PC-9 (cell line): ENCODE results near the gene XAB2. TPM values are rescaled to one million over a fixed set of nuclear protein-coding genes. Genes with fewer than 3 reads are reported as not detected.

Experiments
- BruUV-seq: library from RNA; stranded (reverse); fragments of 400-500 nt; replicated peaks from 2 replicates; lab custom pipeline; 2021; lab: Mats Ljungman, UMichigan
- CTCF ChIA-PET: fragments of 300-600 bp; sonication (Branson Sonifier 250); formaldehyde crosslinking; loops from one replicate; lab custom pipeline; 2022; ENCODE audit warnings: antibody characterized with exemption; lab: Charles Lee
- POLR2A ChIA-PET: fragments of 300-600 bp; sonication (Branson Sonifier 250); formaldehyde crosslinking; loops from one replicate; lab custom pipeline; 2022; ENCODE audit warnings: antibody characterized with exemption; ENCODE audit not compliant: unreplicated experiment; lab: Charles Lee
- DNase-seq, 2 experiments: peaks; one replicate each; pipeline versions ENCODE4 v3.0.0 to v3.0.0-alpha.2; 2015 to 2022; ENCODE audit warnings: mixed read lengths in 1 of 2
- H2AFZ ChIP-seq: fragments of 200-600 bp; sonication (generic); 2 replicates; pipeline ENCODE4 v1.8.1; 2017; ENCODE audit warnings: antibody characterized with exemption
- H3F3A ChIP-seq: fragments of 200-600 bp; sonication (generic); 2 replicates; pipeline ENCODE4 v1.8.1; 2017; ENCODE audit warnings: antibody characterized with exemption, mild to moderate bottlenecking, low read depth; ENCODE audit not compliant: insufficient read depth
- H3K27ac ChIP-seq: fragments of 200-600 bp; sonication (generic); 2 replicates; pipeline ENCODE4 v1.6.1; 2016; ENCODE audit warnings: mixed run types
- H3K27me3 ChIP-seq: fragments of 200-600 bp; sonication (generic); 2 replicates; pipeline ENCODE4 v1.6.1; 2016; ENCODE audit warnings: low read depth, mixed run types; ENCODE audit not compliant: insufficient read depth
- H3K36me3 ChIP-seq: fragments of 200-600 bp; sonication (generic); 2 replicates; pipeline ENCODE4 v1.6.1; 2016; ENCODE audit warnings: low read depth, mixed run types
- H3K4me1 ChIP-seq: fragments of 200-600 bp; sonication (generic); replicated peaks from 2 replicates; pipeline ENCODE4 v1.6.1; 2016; ENCODE audit warnings: mixed run types; ENCODE audit not compliant: insufficient read depth
- H3K4me2 ChIP-seq: fragments of 200-600 bp; sonication (generic); 2 replicates; pipeline ENCODE4 v1.6.1; 2017; ENCODE audit warnings: mixed run types
- H3K4me3 ChIP-seq: fragments of 200-600 bp; sonication (generic); 2 replicates; pipeline ENCODE4 v1.6.1; 2016; ENCODE audit warnings: mixed run types
- H3K79me2 ChIP-seq: fragments of 200-600 bp; sonication (generic); 2 replicates; pipeline ENCODE4 v1.6.1; 2017; ENCODE audit warnings: low read depth, mixed run types
- H3K9me2 ChIP-seq: fragments of 200-600 bp; sonication (generic); 2 replicates; pipeline ENCODE4 v1.8.1; 2017; ENCODE audit warnings: mild to moderate bottlenecking; ENCODE audit not compliant: insufficient read depth
- H3K9me3 ChIP-seq: fragments of 200-600 bp; sonication (generic); 2 replicates; pipeline ENCODE4 v1.8.1; 2016; ENCODE audit warnings: low read depth; ENCODE audit not compliant: insufficient read depth
- H4K20me1 ChIP-seq: fragments of 200-600 bp; sonication (generic); 2 replicates; pipeline ENCODE4 v1.8.1; 2017; ENCODE audit not compliant: insufficient read depth
- CTCF ChIP-seq: fragments of 200-600 bp; sonication (generic); conservative IDR thresholded peaks from 2 replicates; pipeline ENCODE4 v1.6.1; 2017; ENCODE audit warnings: mixed run types, antibody characterized with exemption, mild to moderate bottlenecking, moderate library complexity
- EZH2 ChIP-seq: fragments of 200-600 bp; sonication (generic); IDR thresholded peaks from 2 replicates; pipeline ENCODE4 v1.8.0; 2017; ENCODE audit warnings: antibody characterized with exemption, low read depth
- intact Hi-C: fragments of 100-400 bp; cut with micrococcal nuclease; formaldehyde crosslinking; loops from one replicate; pipeline ENCODE4 v1.10.0; 2022; ENCODE audit not compliant: unreplicated experiment
- total RNA-seq: library from RNA; stranded (reverse); gene quantifications from 2 replicates; pipeline ENCODE4 v1.2.3, GENCODE V29; 2021

XAB2 gene
- total RNA-seq, 1 experiment from 2014 or later: 44.9 TPM

- Histone ChIP-seq H3K4me2 (no peak overlapping the region), H3K4me1 (peaks cover 15% of the 10 kb centered on the region), H3K27ac (no peak overlapping the region), H3K9me3 (no peaks in the 10 kb centered on the region), H2AFZ (no peak overlapping the region), H3K36me3 (peaks cover 10% of the 10 kb centered on the region; the same call in 1 of the 2 replicates), H3F3A (no peaks in the 10 kb centered on the region), H3K9me2 (no peaks in the 10 kb centered on the region), H3K79me2 (peaks cover 51% of the 10 kb centered on the region), H4K20me1 (0 out of 2 replicates have a peak, but pooled peaks cover 10% of the 10 kb centered on the region), H3K27me3 (no peaks in the 10 kb centered on the region), H3K4me3 (no peak overlapping the region)
- ChIA-PET CTCF (no interaction called here), POLR2A (no interaction called here)
- no TSS peak for BruUV-seq
- intact Hi-C loops: no loop called here
- no peak for TF ChIP-seq EZH2
- TF ChIP-seq CTCF: no peak
- no peak for DNase-seq
These were observed 3.5 kb downstream of the XAB2 start for GRCh38 chr19:7625763-7626372.

GRCh38 chr19:7624810-7625209 lies 4.5 kb downstream of the XAB2 start:
- no peak overlapping the region for H3K4me2 ChIP-seq
- H4K20me1 ChIP-seq: 0 out of 2 replicates have a peak, but pooled peaks cover 10% of the 10 kb centered on the region
- no peak overlapping the region for H3K4me3 ChIP-seq
- BruUV-seq: no TSS peak
- CTCF ChIA-PET: no interaction called here
- H3K9me2 ChIP-seq: no peaks in the 10 kb centered on the region
- no peak overlapping the region for H3K27ac ChIP-seq
- peaks cover 40% of the 10 kb centered on the region for H3K79me2 ChIP-seq
- no peak for DNase-seq
- peaks cover 14% of the 10 kb centered on the region for H3K4me1 ChIP-seq
- H3K36me3 ChIP-seq: peaks cover 10% of the 10 kb centered on the region; the same call in 1 of the 2 replicates
- H3F3A ChIP-seq: peaks cover 6% of the 10 kb centered on the region; the same call in 1 of the 2 replicates
- no peaks in the 10 kb centered on the region for H3K27me3 ChIP-seq
- intact Hi-C loops: no loop called here
- H2AFZ ChIP-seq: no peak overlapping the region
- no peaks in the 10 kb centered on the region for H3K9me3 ChIP-seq
- TF ChIP-seq EZH2: no peak
- no peak for TF ChIP-seq CTCF
- POLR2A ChIA-PET: no interaction called here

- Histone ChIP-seq H3K9me2 (no peaks in the 10 kb centered on the region), H3K36me3 (peaks cover 10% of the 10 kb centered on the region; the same call in 1 of the 2 replicates), H3K4me2 (no peak overlapping the region), H3K27ac (no peak overlapping the region), H3F3A (peaks cover 11% of the 10 kb centered on the region), H3K9me3 (no peaks in the 10 kb centered on the region), H3K27me3 (no peaks in the 10 kb centered on the region), H3K4me1 (peaks cover 21% of the 10 kb centered on the region), H2AFZ (no peak overlapping the region), H3K4me3 (no peak overlapping the region), H4K20me1 (0 out of 2 replicates have a peak, but pooled peaks cover 10% of the 10 kb centered on the region), H3K79me2 (peaks cover 34% of the 10 kb centered on the region)
- CTCF ChIA-PET: no interaction called here
- no peak for DNase-seq
- POLR2A ChIA-PET: no interaction called here
- intact Hi-C loops: no loop called here
- TF ChIP-seq EZH2 (no peak), CTCF (no peak)
- BruUV-seq: no TSS peak
These were observed 5.4 kb downstream of the XAB2 start for GRCh38 chr19:7623725-7624603.
